Osteoblast (primary cell): ENCODE data around the gene PARP12. TPM values are rescaled to one million over a fixed set of nuclear protein-coding genes. Genes with fewer than 3 reads are reported as not detected.

Source experiments
- DNase-seq: peaks from one replicate; pipeline ENCODE4 v3.0.0; 2011; ENCODE audit warnings: low spot score, mixed read lengths; ENCODE audit not compliant: insufficient read length; ENCODE audit errors: missing footprints
- H2AFZ ChIP-seq: 2 replicates; pipeline ENCODE4 v1.6.0; 2011; ENCODE audit warnings: mild to moderate bottlenecking, low read length
- H3K27ac ChIP-seq: 2 replicates; pipeline ENCODE4 v1.5.1; 2011; ENCODE audit warnings: mild to moderate bottlenecking, low read depth, low read length, moderate library complexity
- H3K27me3 ChIP-seq: 2 replicates; pipeline ENCODE4 v1.6.0; 2012; ENCODE audit warnings: mild to moderate bottlenecking, control low read depth, inconsistent platforms, low read length, moderate library complexity; ENCODE audit not compliant: insufficient read depth
- H3K36me3 ChIP-seq: 2 replicates; pipeline ENCODE4 v1.5.1; 2011; ENCODE audit warnings: mild to moderate bottlenecking, low read length, control low read depth, moderate library complexity; ENCODE audit not compliant: insufficient read depth
- H3K4me1 ChIP-seq: 2 replicates; pipeline ENCODE4 v1.5.1; 2011; ENCODE audit warnings: mild to moderate bottlenecking, low read length, control low read depth, moderate library complexity; ENCODE audit not compliant: insufficient read depth
- H3K4me2 ChIP-seq: 2 replicates; pipeline ENCODE4 v1.6.0; 2011; ENCODE audit warnings: mild to moderate bottlenecking, low read length; ENCODE audit not compliant: insufficient read depth
- H3K4me3 ChIP-seq: fragments of 200-600 bp; sonication (generic); 3 replicates; pipeline ENCODE4 v1.5.1; 2012; ENCODE audit warnings: mild to moderate bottlenecking, low read length, inconsistent platforms; ENCODE audit not compliant: insufficient read depth
- H3K79me2 ChIP-seq: 2 replicates; pipeline ENCODE4 v1.6.0; 2012; ENCODE audit warnings: mild to moderate bottlenecking, low read length, control low read depth, inconsistent platforms; ENCODE audit not compliant: insufficient read depth
- H3K9me3 ChIP-seq: 2 replicates; pipeline ENCODE4 v1.5.1; 2011; ENCODE audit warnings: low read depth, low read length, control low read depth
- H4K20me1 ChIP-seq: 2 replicates; pipeline ENCODE4 v1.6.0; 2012; ENCODE audit warnings: mild to moderate bottlenecking, low read length, control low read depth; ENCODE audit not compliant: insufficient read depth
- CTCF ChIP-seq: IDR thresholded peaks from 2 replicates; pipeline ENCODE4 v1.5.1; 2011; ENCODE audit warnings: mild to moderate bottlenecking, low read depth, low read length, moderate library complexity; ENCODE audit errors: extremely low read depth
- total RNA-seq: library from RNA; depleted of rRNA; stranded (reverse); fragments of >200 nt; gene quantifications from 2 replicates; pipeline ENCODE4 v1.2.3, GENCODE V29; 2012

Gene PARP12
- total RNA-seq, 1 donor, result 26.4 TPM

DNA sequence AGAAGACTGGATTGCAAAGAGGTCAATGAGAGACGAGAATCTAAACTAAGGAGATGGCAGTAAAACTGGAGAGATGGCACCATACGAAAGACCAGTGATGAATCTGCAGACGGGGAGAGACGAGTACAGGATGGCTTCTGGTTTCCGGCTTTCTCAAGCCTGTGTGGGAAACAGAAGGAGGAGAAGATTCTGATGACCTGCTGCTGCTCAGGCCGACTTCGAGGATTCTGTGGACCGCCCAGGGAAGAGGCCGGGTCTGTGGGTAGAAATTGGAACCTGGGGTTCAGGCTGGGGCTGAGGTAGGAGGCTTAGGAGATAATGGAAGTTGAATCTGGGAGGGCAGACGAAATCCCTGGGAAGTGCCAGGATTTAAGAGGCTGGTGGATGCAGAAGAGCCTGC, 48.6 kb downstream of the PARP12 start:
- Histone ChIP-seq H2AFZ (no peak overlapping the region), H3K4me3 (no peak overlapping the region), H3K4me1 (no peaks in the 10 kb centered on the region), H3K79me2 (no peaks in the 10 kb centered on the region), H3K27ac (no peak overlapping the region), H3K9me3 (no peaks in the 10 kb centered on the region), H4K20me1 (no peaks in the 10 kb centered on the region), H3K4me2 (no peak overlapping the region), H3K27me3 (peaks cover 26% of the 10 kb centered on the region), H3K36me3 (no peaks in the 10 kb centered on the region)
- no peak for DNase-seq
- no peak for TF ChIP-seq CTCF

DNA sequence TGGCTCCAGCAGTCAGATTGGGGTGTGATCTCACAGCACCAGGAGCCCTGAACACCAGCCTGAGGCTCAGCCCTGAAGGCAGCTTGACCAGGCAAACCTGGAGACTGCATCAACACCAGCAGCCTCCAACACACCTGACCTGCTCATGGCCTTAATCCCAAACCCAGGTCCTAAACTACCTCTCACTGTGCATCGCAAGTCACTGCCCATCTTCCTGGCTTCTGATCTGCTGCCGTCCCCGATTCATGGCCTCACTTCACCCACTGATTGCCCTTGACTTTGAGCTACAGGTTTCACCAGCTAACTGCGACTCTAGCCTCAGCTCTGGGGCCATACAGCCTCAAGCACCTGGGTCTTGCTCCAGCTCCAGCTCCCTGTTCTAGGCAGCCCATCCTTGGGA, 49.1 kb downstream of the PARP12 start:
- H3K9me3 ChIP-seq, result no peaks in the 10 kb centered on the region
- H4K20me1 ChIP-seq, result no peaks in the 10 kb centered on the region
- H3K4me2 ChIP-seq, result no peak overlapping the region
- TF ChIP-seq CTCF, result no peak
- no peak overlapping the region for H2AFZ ChIP-seq
- H3K27me3 ChIP-seq, result peaks cover 26% of the 10 kb centered on the region
- no peak overlapping the region for H3K27ac ChIP-seq
- H3K4me1 ChIP-seq, result no peaks in the 10 kb centered on the region
- DNase-seq, result no peak
- H3K36me3 ChIP-seq, result no peaks in the 10 kb centered on the region
- no peaks in the 10 kb centered on the region for H3K79me2 ChIP-seq
- H3K4me3 ChIP-seq, result no peak overlapping the region

DNA sequence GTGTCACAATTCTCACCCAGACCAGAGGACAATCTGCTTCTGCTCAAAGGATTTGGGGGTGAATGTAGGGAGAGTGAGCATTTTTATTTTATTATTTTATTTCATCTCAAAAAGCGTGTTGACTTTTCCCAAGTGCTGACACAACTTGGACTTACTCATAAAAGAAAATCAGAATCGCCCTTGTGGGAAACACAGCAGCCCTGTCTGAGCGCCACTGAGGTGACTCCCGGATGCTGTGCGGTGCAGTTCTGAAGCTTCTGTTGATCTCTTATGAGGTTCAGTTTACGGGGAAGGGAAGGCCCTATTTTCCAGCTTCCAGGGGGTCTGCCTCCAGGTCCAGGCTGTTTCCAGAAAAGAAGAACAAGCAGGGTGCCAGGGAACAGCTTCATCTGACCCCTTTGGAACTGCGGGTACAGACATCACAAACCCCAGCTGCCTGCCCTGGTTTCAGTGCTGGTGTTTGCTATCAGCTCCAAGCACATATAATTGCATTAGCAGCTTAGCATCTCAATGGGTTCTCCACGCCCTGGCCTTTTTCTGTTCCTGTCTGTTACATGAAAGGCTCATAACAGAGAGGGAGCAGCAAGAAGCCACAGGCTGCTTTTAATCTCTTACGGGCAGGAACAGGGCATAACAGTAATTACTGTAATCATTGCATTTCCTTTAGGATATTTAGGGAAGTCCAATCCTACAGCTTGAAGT, 52.4 kb downstream of the PARP12 start:
- DNase-seq, result no peak
- Histone ChIP-seq H3K4me1 (no peaks in the 10 kb centered on the region), H3K36me3 (no peaks in the 10 kb centered on the region), H3K79me2 (no peaks in the 10 kb centered on the region), H2AFZ (no peak overlapping the region), H3K4me3 (no peak overlapping the region), H3K27ac (no peak overlapping the region), H4K20me1 (no peaks in the 10 kb centered on the region), H3K4me2 (no peak overlapping the region), H3K9me3 (no peaks in the 10 kb centered on the region), H3K27me3 (peaks cover 26% of the 10 kb centered on the region)
- TF ChIP-seq CTCF, result no peak

- Histone ChIP-seq H3K9me3 (no peaks in the 10 kb centered on the region), H3K27me3 (peaks cover 26% of the 10 kb centered on the region), H3K36me3 (no peaks in the 10 kb centered on the region), H3K4me2 (no peak overlapping the region), H4K20me1 (no peaks in the 10 kb centered on the region), H3K79me2 (no peaks in the 10 kb centered on the region), H3K4me3 (no peak overlapping the region), H2AFZ (no peak overlapping the region), H3K27ac (no peak overlapping the region), H3K4me1 (no peaks in the 10 kb centered on the region)
- no peak for DNase-seq
- no peak for TF ChIP-seq CTCF
Observed at GRCh38 chr7:140009735-140010134, 53.0 kb downstream of the PARP12 start.
